Activated CD8-positive, alpha-beta memory T cell treated with anti-CD3 and anti-CD28 coated beads for 36 hours (primary cell): ENCODE data around the gene PSMC5. TPM values are rescaled to one million over a fixed set of nuclear protein-coding genes. Genes with fewer than 3 reads are reported as not detected.

Experiments used
- CTCF ChIA-PET: fragments of 350-600 bp; sonication (Branson Sonifier 250); formaldehyde crosslinking; loops from one replicate; lab custom pipeline; 2021; ENCODE audit warnings: antibody characterized with exemption; lab: Charles Lee
- POLR2A ChIA-PET: fragments of 350-600 bp; sonication (Branson Sonifier 250); formaldehyde crosslinking; loops from one replicate; lab custom pipeline; 2021; ENCODE audit warnings: antibody characterized with exemption; lab: Charles Lee
- total RNA-seq, 2 experiments: library from RNA; stranded (reverse); gene quantifications; one replicate each; pipeline ENCODE4 v1.2.3, GENCODE V29; 2021

The PSMC5 gene
- total RNA-seq, 2 experiments from 2014 or later, result 192 to 199 TPM

- ChIA-PET CTCF (interaction anchor here (1.6 kb wide), 1 partner anchor 16 kb away, joined by 7 read pairs; no protein-coding TSS in a partner anchor), POLR2A (no interaction called here)
These were observed 8.1 kb upstream of the PSMC5 start for GRCh38 chr17:63819131-63819530.

DNA sequence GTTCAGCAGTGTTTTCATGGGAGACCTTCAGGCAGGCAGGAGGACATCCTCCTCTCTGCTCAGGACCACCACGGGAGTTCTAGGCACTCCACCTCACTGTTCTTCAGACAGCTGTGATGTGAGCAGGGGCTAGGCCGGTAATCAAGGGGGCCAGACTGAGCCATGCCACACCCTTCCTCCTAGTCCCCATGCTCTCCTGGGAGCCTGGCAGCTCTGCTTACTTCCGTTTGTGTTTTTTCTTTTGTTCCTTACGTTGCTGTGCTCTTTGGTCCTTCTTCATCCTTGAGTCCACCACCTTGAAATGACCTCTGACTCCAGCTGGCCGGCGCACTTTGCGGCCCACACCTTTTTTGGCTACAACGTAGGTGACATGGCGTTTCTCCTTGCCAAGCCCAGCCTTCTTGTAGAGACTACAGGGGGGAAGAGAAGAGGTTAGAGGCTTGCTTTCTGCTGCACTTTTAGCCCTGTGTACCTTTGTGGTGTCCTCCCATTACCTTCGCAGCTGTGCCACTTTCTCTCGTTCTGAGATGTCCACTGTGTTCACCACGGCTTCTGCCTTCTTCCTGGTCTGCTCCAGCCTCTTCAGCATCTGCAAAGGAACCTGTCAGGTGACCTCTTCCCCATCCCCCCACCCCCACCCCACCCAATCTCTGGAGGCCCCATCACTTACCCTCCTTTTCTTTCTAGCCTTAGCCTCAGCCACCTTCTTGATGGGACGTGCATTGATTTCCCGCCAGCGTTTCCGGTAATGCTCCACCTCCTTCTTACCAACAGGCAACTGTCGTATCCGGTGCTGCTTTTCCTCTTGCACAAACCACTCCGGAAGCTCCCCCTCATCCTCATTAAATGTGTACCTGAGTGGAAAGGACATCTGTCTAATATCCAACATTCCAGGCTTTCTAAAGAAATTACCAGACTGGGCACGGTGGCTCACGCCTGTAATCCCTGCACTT lies 7.4 kb upstream of the PSMC5 start:
- ChIA-PET CTCF (no interaction called here), POLR2A (no interaction called here)

DNA sequence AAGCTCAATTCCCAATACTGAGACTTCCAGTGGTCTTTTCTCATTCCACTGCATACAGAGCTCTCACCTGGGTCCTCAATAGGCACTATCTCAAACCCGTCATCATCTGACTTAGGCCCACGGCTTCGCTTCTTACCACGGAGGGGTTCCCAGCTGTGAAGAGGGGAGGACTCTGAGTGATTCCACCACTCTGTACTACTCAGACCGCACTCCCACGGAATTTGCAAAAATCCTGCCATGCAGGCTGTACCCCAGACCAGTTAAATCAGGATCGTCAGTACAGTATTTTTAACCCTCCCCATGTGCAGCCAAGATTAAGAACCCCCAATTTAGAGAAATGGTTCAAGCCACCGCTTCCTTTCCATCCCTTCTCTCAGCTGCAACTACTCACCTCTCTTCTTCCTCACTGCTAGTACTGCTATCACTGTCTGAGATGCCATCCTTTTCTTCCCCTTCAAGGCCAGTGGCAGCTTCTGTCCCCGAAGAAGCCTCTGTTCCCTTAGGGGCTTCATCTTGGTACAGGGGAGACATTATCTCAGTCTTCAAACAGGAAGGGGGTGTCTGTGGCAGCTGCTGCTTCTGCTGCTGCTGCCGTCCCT lies 6.2 kb upstream of the PSMC5 start:
- CTCF ChIA-PET, result interaction anchor here (1.3 kb wide), 1 partner anchor 9 kb away, joined by 3 read pairs; no protein-coding TSS in a partner anchor
- POLR2A ChIA-PET, result no interaction called here

GRCh38 chr17:63821804-63822203 lies 5.4 kb upstream of the PSMC5 start:
- ChIA-PET CTCF (interaction anchor here (1.3 kb wide), 1 partner anchor 9 kb away, joined by 3 read pairs; no protein-coding TSS in a partner anchor), POLR2A (no interaction called here)

DNA sequence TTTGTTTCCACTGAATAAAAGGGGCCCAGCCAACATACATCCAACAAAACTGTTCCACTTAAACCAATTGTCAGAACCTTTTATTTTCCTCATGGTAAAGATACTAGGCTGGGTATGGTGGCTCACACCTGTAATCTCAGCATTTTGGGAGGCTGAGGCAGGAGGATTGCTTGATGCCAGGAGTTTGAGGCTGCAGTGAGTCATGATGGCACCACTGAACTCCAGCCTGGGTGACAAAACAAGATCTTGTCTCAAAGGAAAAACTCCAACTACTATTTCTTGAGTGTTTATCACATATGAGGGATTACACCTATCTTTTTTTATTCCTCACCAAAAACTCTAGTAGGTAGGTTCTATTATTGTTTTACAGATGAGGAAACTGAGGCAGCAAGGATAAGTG lies 4.7 kb upstream of the PSMC5 start:
- ChIA-PET POLR2A (no interaction called here), CTCF (interaction anchor here (1.3 kb wide), 1 partner anchor 8 kb away, joined by 3 read pairs; no protein-coding TSS in a partner anchor)

- POLR2A ChIA-PET, result interaction anchor here (0.5 kb wide), 2 partner anchors 14 to 21 kb away, joined by 3 to 4 read pairs; no protein-coding TSS in a partner anchor
- CTCF ChIA-PET, result interaction anchor here (1.0 to 1.3 kb wide), 2 partner anchors 10 to 25 kb away, joined by 3 to 5 read pairs; no protein-coding TSS in a partner anchor
These were observed 3.4 kb upstream of the PSMC5 start for GRCh38 chr17:63823659-63824331.

GRCh38 chr17:63824362-63824761 lies 2.9 kb upstream of the PSMC5 start:
- POLR2A ChIA-PET, result interaction anchor here (0.5 kb wide), 2 partner anchors 14 to 22 kb away, joined by 3 to 4 read pairs; no protein-coding TSS in a partner anchor

GRCh38 chr17:63826468-63827001 lies 696 bp upstream of the PSMC5 start:
- ChIA-PET CTCF (interaction anchor here (1.5 kb wide), 1 partner anchor 14 kb away, joined by 4 read pairs; no protein-coding TSS in a partner anchor), POLR2A (interaction anchor here (0.6 to 3.5 kb wide), 6 partner anchors 14 to 128 kb away, joined by 3 to 18 read pairs (median 3); partner anchors contain the start of genes CCDC47, DDX42 and LIMD2)

More at GRCh38 chr17:63824362-63824761, 2.9 kb upstream of the PSMC5 start:
- CTCF ChIA-PET, result interaction anchor here (1.0 to 1.3 kb wide), 2 partner anchors 9 to 25 kb away, joined by 3 to 5 read pairs; no protein-coding TSS in a partner anchor

- ChIA-PET POLR2A (interaction anchor here (0.6 to 3.5 kb wide), 3 partner anchors 14 to 56 kb away, joined by 3 to 18 read pairs (median 7); partner anchors contain the start of genes CCDC47 and DDX42), CTCF (interaction anchor here (1.2 to 1.4 kb wide), 2 partner anchors 12 to 20 kb away, joined by 4 to 6 read pairs; no protein-coding TSS in a partner anchor)
These were observed 580 bp downstream of the PSMC5 start for GRCh38 chr17:63827801-63828221.

GRCh38 chr17:63828936-63829335 lies 1.7 kb downstream of the PSMC5 start:
- ChIA-PET CTCF (interaction anchor here (1.2 to 1.4 kb wide), 3 partner anchors 11 to 20 kb away, joined by 3 to 6 read pairs (median 4); no protein-coding TSS in a partner anchor), POLR2A (interaction anchor here (0.9 to 1.3 kb wide), 2 partner anchors 12 to 13 kb away, joined by 3 read pairs; no protein-coding TSS in a partner anchor)

- ChIA-PET POLR2A (interaction anchor here (1.1 to 2.1 kb wide), 5 partner anchors 10 to 57 kb away, joined by 3 to 6 read pairs (median 3); partner anchors contain the start of genes CCDC47 and SMARCD2), CTCF (interaction anchor here (1.1 to 1.6 kb wide), 4 partner anchors 8 to 405 kb away, joined by 3 read pairs; no protein-coding TSS in a partner anchor)
These were observed 3.0 kb downstream of the PSMC5 start for GRCh38 chr17:63830278-63830677.

DNA sequence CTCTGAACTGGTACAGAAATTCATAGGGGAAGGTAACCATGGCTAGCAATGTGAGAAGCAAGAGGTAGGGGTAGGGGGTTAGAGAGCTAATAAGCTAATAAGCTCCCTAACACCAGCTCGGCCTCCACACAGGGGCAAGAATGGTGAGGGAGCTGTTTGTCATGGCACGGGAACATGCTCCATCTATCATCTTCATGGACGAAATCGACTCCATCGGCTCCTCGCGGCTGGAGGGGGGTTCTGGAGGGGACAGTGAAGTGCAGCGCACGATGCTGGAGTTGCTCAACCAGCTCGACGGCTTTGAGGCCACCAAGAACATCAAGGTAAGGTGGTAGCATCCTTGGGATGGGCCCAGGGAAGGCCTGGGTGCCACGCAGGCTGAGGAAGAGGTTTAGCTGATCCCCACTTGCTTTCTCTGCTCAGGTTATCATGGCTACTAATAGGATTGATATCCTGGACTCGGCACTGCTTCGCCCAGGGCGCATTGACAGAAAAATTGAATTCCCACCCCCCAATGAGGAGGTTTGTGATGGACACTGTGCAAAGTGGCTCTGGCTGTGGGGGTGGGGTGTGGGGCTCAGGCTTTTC lies 3.8 kb downstream of the PSMC5 start:
- CTCF ChIA-PET, result interaction anchor here (1.1 to 1.6 kb wide), 4 partner anchors 9 to 405 kb away, joined by 3 read pairs; no protein-coding TSS in a partner anchor
- POLR2A ChIA-PET, result interaction anchor here (1.1 to 2.1 kb wide), 4 partner anchors 11 to 57 kb away, joined by 3 to 6 read pairs (median 4); partner anchors contain the start of genes CCDC47 and SMARCD2

DNA sequence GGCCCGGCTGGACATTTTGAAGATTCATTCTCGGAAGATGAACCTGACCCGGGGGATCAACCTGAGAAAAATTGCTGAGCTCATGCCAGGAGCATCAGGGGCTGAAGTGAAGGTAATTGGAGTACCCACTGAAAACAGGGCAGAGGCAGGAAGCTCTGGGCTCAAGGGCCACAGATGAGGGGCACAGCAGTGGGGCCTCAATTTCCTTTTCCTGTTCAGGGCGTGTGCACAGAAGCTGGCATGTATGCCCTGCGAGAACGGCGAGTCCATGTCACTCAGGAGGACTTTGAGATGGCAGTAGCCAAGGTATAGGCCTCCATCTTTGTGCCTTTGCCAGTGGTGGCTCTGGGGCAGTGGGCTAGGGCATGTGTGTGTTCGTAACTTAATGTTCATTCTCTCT lies 4.3 kb downstream of the PSMC5 start:
- POLR2A ChIA-PET, result interaction anchor here (0.8 to 2.1 kb wide), 3 partner anchors 9 to 14 kb away, joined by 3 to 6 read pairs (median 6); no protein-coding TSS in a partner anchor

GRCh38 chr17:63832014-63832413 lies 4.8 kb downstream of the PSMC5 start:
- ChIA-PET CTCF (no interaction called here), POLR2A (interaction anchor here (0.8 kb wide), 1 partner anchor 8 kb away, joined by 3 read pairs; no protein-coding TSS in a partner anchor)

More for the DNA sequence above, 4.3 kb downstream of the PSMC5 start:
- CTCF ChIA-PET, result interaction anchor here (1.1 kb wide), 2 partner anchors 9 to 17 kb away, joined by 3 read pairs; no protein-coding TSS in a partner anchor

GRCh38 chr17:63832455-63832854 lies 5.2 kb downstream of the PSMC5 start:
- ChIA-PET POLR2A (interaction anchor here (0.6 to 1.4 kb wide), 2 partner anchors 9 to 82 kb away, joined by 4 read pairs; no protein-coding TSS in a partner anchor), CTCF (interaction anchor here (0.8 to 1.2 kb wide), 2 partner anchors 9 to 16 kb away, joined by 3 read pairs; no protein-coding TSS in a partner anchor)

- ChIA-PET CTCF (interaction anchor here (0.8 to 1.3 kb wide), 4 partner anchors 8 to 23 kb away, joined by 3 to 4 read pairs (median 3); no protein-coding TSS in a partner anchor), POLR2A (interaction anchor here (0.6 to 1.4 kb wide), 2 partner anchors 9 to 83 kb away, joined by 4 read pairs; no protein-coding TSS in a partner anchor)
These were observed 6.0 kb downstream of the PSMC5 start for GRCh38 chr17:63833026-63833740.
